Measurements from ENCODE around the gene CSTPP1. TPM values are rescaled to one million over a fixed set of nuclear protein-coding genes. Genes with fewer than 3 reads are reported as not detected.

CSTPP1 gene
- total and polyA plus RNA-seq, 2 of the 4 experiments (the other 2 are of a cell fraction), result 22.0 to 35.7 TPM

GRCh38 chr11:47177229-47177845, 240.8 kb downstream of the CSTPP1 start:
- peak overlapping the region; percentile 45; the same call in 1 of the 2 replicates for H3K56ac ChIP-seq (ENCODE audit: extremely low read depth, insufficient read depth, low read length)
- peak overlapping the region; percentile 75 for H2BK5ac ChIP-seq (ENCODE audit: low read depth, low read length, poor library complexity, severe bottlenecking)
- 0 out of 2 replicates have a peak overlapping the region, but pooled peaks have one; percentile 8 for H2BK120ac ChIP-seq (ENCODE audit: low read depth, low read length)
- peak overlapping the region; percentile 65 for H4K5ac ChIP-seq (ENCODE audit: low read depth, low read length)
- H3K14ac ChIP-seq (replicated peaks; ENCODE audit: low read depth, low read length), result peak overlapping the region; percentile 67; the same call in 1 of the 2 replicates
- peak; percentile 74 for DNase-seq
- H3K4me2 ChIP-seq (ENCODE audit: low read depth, low read length), result peak overlapping the region; percentile 88
- no peak overlapping the region; the same call in 1 of the 2 replicates for H3K23ac ChIP-seq (ENCODE audit: low read depth, low read length)
- H3K9me1 ChIP-seq (ENCODE audit: insufficient read depth, low read length), result 0 out of 2 replicates have a peak, but pooled peaks cover 3% of the 10 kb centered on the region
- dilution Hi-C loops (cut with HindIII; ENCODE audit: low sequenced_read_pairs, unreplicated experiment) (no loop called here), intact Hi-C loops (cut with micrococcal nuclease) (loop anchor here (1.0 to 2.0 kb wide), 4 partner anchors 57 to 178 kb away; no protein-coding TSS in a partner anchor), in situ Hi-C loops (cut with MboI; ENCODE audit: low sequenced_read_pairs) (loop anchor here (5.0 kb wide), 1 partner anchor 85 kb away; no protein-coding TSS in a partner anchor)
- ChIA-PET POLR2A (ENCODE audit: unreplicated experiment) (no interaction called here), CTCF (interaction anchor here (0.5 to 1.5 kb wide), 5 partner anchors 11 to 96 kb away, joined by 3 to 6 read pairs (median 4); no protein-coding TSS in a partner anchor)
- peaks cover 10% of the 10 kb centered on the region; the same call in 1 of the 2 replicates for H4K20me1 ChIP-seq (ENCODE audit: insufficient read depth, low read length)
- peak overlapping the region; percentile 64 for H3K9ac ChIP-seq (ENCODE audit: low read depth, low read length)
- H3K4me1 ChIP-seq (ENCODE audit: control insufficient read depth, insufficient read depth, low read length), result peaks cover 9% of the 10 kb centered on the region
- H2BK15ac ChIP-seq (ENCODE audit: low read depth, low read length), result no peak overlapping the region
- H4K8ac ChIP-seq (ENCODE audit: low read depth in 2 of 2, low read length in 2 of 2), result peak overlapping the region; percentile 34 to 84; a peak in 3 of 4 replicates
- peak overlapping the region; percentile 53 for H3K4me3 ChIP-seq (ENCODE audit: insufficient read depth, low read depth, low read length)
- H2AK5ac ChIP-seq (ENCODE audit: low read depth, low read length), result peak overlapping the region; percentile 78; the same call in 1 of the 2 replicates
- no TSS peak for BruUV-seq (replicated peaks)
- peak overlapping the region; percentile 94 for H2AK9ac ChIP-seq (replicated peaks; ENCODE audit: low read depth, low read length, poor library complexity)
- peak overlapping the region; percentile 16 for H3K18ac ChIP-seq (ENCODE audit: low read depth, low read length)
- peak overlapping the region; percentile 96 for H2AFZ ChIP-seq (replicated peaks; ENCODE audit: low read length, poor library complexity)
- peak; percentile 68 for TF ChIP-seq CTCF (conservative IDR thresholded peaks at IDR 0.05; ENCODE audit: low read depth, low read length)
- TF ChIP-seq RFX5 (IDR thresholded peaks at IDR 0.05; ENCODE audit: low read depth, low read length), result no peak
- peak; percentile 68 for TF ChIP-seq RAD21 (IDR thresholded peaks at IDR 0.05; ENCODE audit: low read length)
- peak; percentile 73 for TF ChIP-seq SMC3 (IDR thresholded peaks at IDR 0.05; ENCODE audit: low read depth, low read length)
- TF ChIP-seq MXI1 (IDR thresholded peaks at IDR 0.05; ENCODE audit: borderline replicate concordance, low read depth, low read length), result peak; percentile 76; the same call in 1 of the 2 replicates
- no peak for TF ChIP-seq ELK1 (IDR thresholded peaks at IDR 0.05; ENCODE audit: borderline replicate concordance, low read depth, low read length)
- 75% methylated on average over 2 of the region's 21 CpGs; no CpG with 5 or more reads in 1 of the 2 experiments for WGBS, 2 experiments (ENCODE audit: extremely low coverage in 2 of 2, insufficient read length in 1 of 2)
- H4K91ac ChIP-seq (ENCODE audit: insufficient read depth, low read depth, low read length), result peak overlapping the region; percentile 47; the same call in 1 of the 2 replicates
- H3K27ac ChIP-seq (ENCODE audit: insufficient read depth, low read length), result peak overlapping the region; percentile 73
- no peaks in the 10 kb centered on the region for H3K27me3 ChIP-seq (ENCODE audit: control insufficient read depth, insufficient read depth, low read length)
- no peak overlapping the region; the same call in 1 of the 2 replicates for H2BK20ac ChIP-seq (ENCODE audit: low read depth, low read length)
- peaks cover 44% of the 10 kb centered on the region for H3K36me3 ChIP-seq (ENCODE audit: control insufficient read depth, insufficient read depth, low read length)
- H3K4ac ChIP-seq (ENCODE audit: low read depth, low read length), result peak overlapping the region; percentile 54
- no peaks in the 10 kb centered on the region for H3K9me3 ChIP-seq (ENCODE audit: control insufficient read depth, insufficient read depth, low read length)
- peak; percentile 64 for ATAC-seq (ENCODE audit: low read depth)
- peaks cover 11 to 49% of the 10 kb centered on the region in 2 experiments for H3K79me1 ChIP-seq (ENCODE audit: low read depth in 1 of 2, low read length in 2 of 2)
